GM12878 (cell line): ENCODE results near the gene ANXA5. TPM values are rescaled to one million over a fixed set of nuclear protein-coding genes. Genes with fewer than 3 reads are reported as not detected.

Experiments
- ATAC-seq: fragments of 200-7000 bp; cut with Tn5 transposase; 3 replicates; pipeline ENCODE4 v1.9.1; 2020; ENCODE audit warnings: mild to moderate bottlenecking, moderate library complexity
- BruUV-seq: library from RNA; stranded (reverse); fragments of 400-500 nt; replicated peaks from 2 replicates; lab custom pipeline; 2021; lab: Mats Ljungman, UMichigan
- CTCF ChIA-PET: fragments of 300-600 bp; sonication (Branson Sonifier 250); formaldehyde crosslinking; extraction: SDS; loops from one replicate; lab custom pipeline; 2021; ENCODE audit warnings: inconsistent platforms; lab: Yijun Ruan, JAX
- POLR2A ChIA-PET: fragments of 350-600 bp; formaldehyde crosslinking; extraction: SDS; loops from one replicate; lab custom pipeline; 2021; ENCODE audit warnings: inconsistent platforms; lab: Charles Lee
- RAD21 ChIA-PET: fragments of 300-600 bp; sonication (Branson Sonifier 250); formaldehyde crosslinking; loops from one replicate; lab custom pipeline; 2023; ENCODE audit warnings: antibody characterized with exemption; ENCODE audit not compliant: unreplicated experiment; lab: Charles Lee
- SMC1A ChIA-PET: fragments of 300-600 bp; sonication (Branson Sonifier 250); formaldehyde crosslinking; loops from one replicate; lab custom pipeline; 2023; ENCODE audit not compliant: unreplicated experiment, uncharacterized antibody; lab: Charles Lee
- DNase-seq: peaks from one replicate; pipeline ENCODE4 v3.0.0-alpha.2; 2011; ENCODE audit warnings: low read depth, low spot score
- FAIRE-seq: peaks from 3 replicates; lab custom pipeline; 2011; peaks lifted over from hg19 to GRCh38; lab: Jason Lieb, UNC
- H2AFZ ChIP-seq: 2 replicates; pipeline ENCODE4 v1.6.0; 2011; ENCODE audit warnings: low read depth, low read length, control low read depth; ENCODE audit not compliant: control insufficient read depth
- H3K27ac ChIP-seq: 2 replicates; pipeline ENCODE4 v1.5.1; 2011; ENCODE audit warnings: control low read depth; ENCODE audit not compliant: control insufficient read depth, insufficient read depth
- H3K27me3 ChIP-seq, 2 experiments: replicated peaks in 1 of 2; 2 replicates each; pipeline versions ENCODE4 v1.6.0 to v1.6.1; 2011; ENCODE audit warnings: low read length in 1 of 2; ENCODE audit not compliant: control insufficient read depth in 2 of 2, insufficient read depth in 2 of 2
- H3K36me3 ChIP-seq, 2 experiments: 2 replicates each; pipeline ENCODE4 v1.5.1; 2011; ENCODE audit warnings: low read length in 1 of 2; ENCODE audit not compliant: control insufficient read depth in 2 of 2, insufficient read depth in 2 of 2
- H3K4me1 ChIP-seq: 2 replicates; pipeline ENCODE4 v1.6.1; 2011; ENCODE audit warnings: mild to moderate bottlenecking, low read length, moderate library complexity, mixed read lengths; ENCODE audit not compliant: control insufficient read depth, insufficient read depth
- H3K4me2 ChIP-seq: 2 replicates; pipeline ENCODE4 v1.6.0; 2011; ENCODE audit warnings: control low read depth; ENCODE audit not compliant: control insufficient read depth, insufficient read depth
- H3K4me3 ChIP-seq: fragments of 200-600 bp; sonication (generic); 2 replicates; pipeline ENCODE4 v1.5.1; 2016
- H3K79me2 ChIP-seq: 2 replicates; pipeline ENCODE4 v1.6.0; 2011; ENCODE audit warnings: low read length; ENCODE audit not compliant: control insufficient read depth, insufficient read depth
- H3K9ac ChIP-seq: 2 replicates; pipeline ENCODE4 v1.8.0; 2011; ENCODE audit warnings: low read length, control low read depth, mixed read lengths; ENCODE audit not compliant: control insufficient read depth, insufficient read depth
- H3K9me3 ChIP-seq: replicated peaks from 3 replicates; pipeline ENCODE4 v1.5.1; 2011; ENCODE audit warnings: mild to moderate bottlenecking, low read length; ENCODE audit not compliant: control insufficient read depth, insufficient read depth
- H4K20me1 ChIP-seq: 2 replicates; pipeline ENCODE4 v1.6.0; 2011; ENCODE audit not compliant: control insufficient read depth, insufficient read depth
- BACH1 ChIP-seq: fragments of 450-650 bp; IDR thresholded peaks from 2 replicates; pipeline ENCODE4 v1.6.1; 2017; ENCODE audit warnings: mild to moderate bottlenecking, borderline replicate concordance
- CBFB ChIP-seq: IDR thresholded peaks from 2 replicates; pipeline ENCODE4 v1.6.1; 2016; ENCODE audit warnings: antibody characterized with exemption, low read depth
- CREM ChIP-seq: IDR thresholded peaks from 2 replicates; pipeline ENCODE4 v1.6.1; 2014; ENCODE audit warnings: antibody characterized with exemption, low read depth
- EGR1 ChIP-seq, 2 experiments: IDR thresholded peaks; 1 replicate in 1 of 2; 2 replicates in 1 of 2; pipeline ENCODE4 v1.6.1; 2011 to 2012; ENCODE audit warnings: low read depth in 2 of 2, low read length in 2 of 2, borderline replicate concordance in 1 of 2, mild to moderate bottlenecking in 1 of 2, moderate library complexity in 1 of 2
- FOXK2 ChIP-seq: fragments of 450-650 bp; IDR thresholded peaks from 2 replicates; pipeline ENCODE4 v1.6.1; 2017; ENCODE audit warnings: mild to moderate bottlenecking, moderate library complexity
- NFYA ChIP-seq: IDR thresholded peaks from 2 replicates; pipeline ENCODE4 v1.6.1; 2011; ENCODE audit warnings: low read depth, mild to moderate bottlenecking, low read length, improper control_type of control experiment, borderline replicate concordance
- PAX8 ChIP-seq: fragments of 450-650 bp; IDR thresholded peaks from 2 replicates; pipeline ENCODE4 v1.6.1; 2017; ENCODE audit warnings: mild to moderate bottlenecking, moderate library complexity
- PKNOX1 ChIP-seq: fragments of 450-650 bp; IDR thresholded peaks from 2 replicates; pipeline ENCODE4 v1.6.1; 2016; ENCODE audit warnings: mild to moderate bottlenecking
- RBBP5 ChIP-seq: fragments of 200-600 bp; sonication (generic); conservative IDR thresholded peaks from 2 replicates; pipeline ENCODE4 v1.6.1; 2016
- SREBF1 ChIP-seq: IDR thresholded peaks from 2 replicates; pipeline ENCODE4 v1.6.1; 2012; ENCODE audit warnings: mild to moderate bottlenecking, low read length
- SRF ChIP-seq, 2 experiments: IDR thresholded peaks; 2 replicates each; pipeline ENCODE4 v1.6.1; 2011; ENCODE audit warnings: low read depth in 2 of 2, low read length in 2 of 2, mild to moderate bottlenecking in 1 of 2, moderate library complexity in 1 of 2
- SUPT20H ChIP-seq: IDR thresholded peaks from 2 replicates; pipeline ENCODE4 v1.6.1; 2011; ENCODE audit warnings: low read depth, mild to moderate bottlenecking, low read length, moderate library complexity, borderline replicate concordance; ENCODE audit not compliant: control insufficient read depth
- TBL1XR1 ChIP-seq: IDR thresholded peaks from 2 replicates; pipeline ENCODE4 v1.6.1; 2012; ENCODE audit warnings: low read depth, low read length, improper control_type of control experiment
- YBX1 ChIP-seq: fragments of 450-650 bp; IDR thresholded peaks from 2 replicates; pipeline ENCODE4 v1.6.1; 2016; ENCODE audit warnings: antibody characterized with exemption
- ZBTB33 ChIP-seq: fragments of 450-650 bp; IDR thresholded peaks from 2 replicates; pipeline ENCODE4 v1.6.1; 2017; ENCODE audit warnings: mild to moderate bottlenecking
- WGBS: methylation state at CpG from one replicate; pipeline ENCODE4 v1.1.6; 2016; ENCODE audit warnings: low lambda C conversion rate; ENCODE audit not compliant: insufficient replicate concordance, insufficient coverage; ENCODE audit errors: missing lambda C conversion rate; 5-methylcytosine and 5-hydroxymethylcytosine counted together
- in situ Hi-C: fragments of 300-500 bp; cut with MboI; formaldehyde crosslinking; loops from 9 replicates; pipeline ENCODE4 v1.14.3; 2018; ENCODE audit warnings: mixed read lengths
- intact Hi-C: fragments of 100-400 bp; cut with micrococcal nuclease; formaldehyde crosslinking; loops from one replicate; pipeline ENCODE4 v1.14.2; 2022; ENCODE audit not compliant: unreplicated experiment
- polyA plus RNA-seq, 11 experiments: library from polyadenylated mRNA; depleted of rRNA in 4 of 11; unstranded in 6 of 11; stranded (reverse) in 5 of 11; fragments of >200 nt; fragmentation: Nextera tagmentation in 4 of 11; fragmentation: Illumina TruSeq in 1 of 11; extraction: Ambion mirVana in 4 of 11; extraction: Trizol in 1 of 11; gene quantifications; 1 replicate in 1 of 11; 2 replicates in 10 of 11; pipeline versions ENCODE4 v1.2.1 to v1.2.3, GENCODE V29; 2011 to 2016; ENCODE audit warnings: inconsistent platforms in 2 of 11, missing spikeins in 2 of 11, low read depth in 1 of 11
- total RNA-seq, 4 experiments: library from RNA; depleted of rRNA in 3 of 4; stranded (reverse); fragments of >200 nt in 3 of 4; fragmentation: Illumina TruSeq in 1 of 4; extraction: Trizol in 1 of 4; gene quantifications; 2 replicates each; pipeline versions ENCODE4 v1.2.1 to v1.2.3, GENCODE V29; 2013 to 2021

ANXA5 gene
- total and polyA plus RNA-seq, 10 of the 15 experiments (the other 5 are each of a cell fraction or from before 2014, with no cell fraction given), result 101 to 249 (median 169) TPM

- Histone ChIP-seq H3K9ac (no peak overlapping the region), H4K20me1 (peaks cover 4% of the 10 kb centered on the region; the same call in 1 of the 2 replicates), H3K4me1 (no peaks in the 10 kb centered on the region; the same call in 1 of the 2 replicates), H2AFZ (no peak overlapping the region), H3K27me3 (no peaks in the 10 kb centered on the region)
- WGBS, result 97% methylated on average over 6 of the region's 6 CpGs
- TF ChIP-seq SRF (IDR thresholded peaks at IDR 0.05; ENCODE audit: low read depth in 2 of 2, low read length in 2 of 2) (no peak), BACH1 (no peak), PAX8 (no peak), EGR1 (IDR thresholded peaks at IDR 0.05; ENCODE audit: borderline replicate concordance in 1 of 2, low read depth in 2 of 2, low read length in 2 of 2) (no peak), YBX1 (no peak)
- TF ChIP-seq, all 136 proteins: peak for 0
- Histone ChIP-seq H3K4me3 (no peak overlapping the region), H3K79me2 (peaks cover 15% of the 10 kb centered on the region), H3K36me3 (peaks cover 7 to 15% of the 10 kb centered on the region in 2 experiments), H3K27ac (no peak overlapping the region), H3K4me2 (no peak overlapping the region), H3K9me3 (no peaks in the 10 kb centered on the region)
- ATAC-seq (no peak), DNase-seq (no peak), FAIRE-seq (no peak)
- in situ Hi-C loops, result no loop called here
- RAD21 ChIA-PET, result no interaction called here
- POLR2A ChIA-PET, result interaction anchor here (0.9 kb wide), 1 partner anchor 11 kb away, joined by 3 read pairs; no protein-coding TSS in a partner anchor
- SMC1A ChIA-PET, result interaction anchor here (1.2 to 1.6 kb wide), 3 partner anchors 14 to 77 kb away, joined by 3 read pairs; no protein-coding TSS in a partner anchor
- intact Hi-C loops, result no loop called here
- BruUV-seq, result no TSS peak
- CTCF ChIA-PET, result no interaction called here
Observed at GRCh38 chr4:121686255-121686654, 10.5 kb downstream of the ANXA5 start.

- ChIA-PET RAD21 (no interaction called here), SMC1A (interaction anchor here (1.3 to 1.5 kb wide), 3 partner anchors 40 to 78 kb away, joined by 3 to 4 read pairs (median 3); no protein-coding TSS in a partner anchor), POLR2A (interaction anchor here (0.8 kb wide), 1 partner anchor 12 kb away, joined by 3 read pairs; the partner anchor contains the start of gene ANXA5), CTCF (interaction anchor here (1.4 to 1.7 kb wide), 2 partner anchors 9 to 29 kb away, joined by 5 to 6 read pairs; no protein-coding TSS in a partner anchor)
- BruUV-seq, result no TSS peak
- intact Hi-C loops (no loop called here), in situ Hi-C loops (no loop called here)
- Histone ChIP-seq H3K36me3 (peaks cover 7 to 22% of the 10 kb centered on the region in 2 experiments), H3K27me3 (no peaks in the 10 kb centered on the region), H3K4me2 (no peak overlapping the region), H3K79me2 (peaks cover 12% of the 10 kb centered on the region), H3K9me3 (no peaks in the 10 kb centered on the region), H3K4me3 (no peak overlapping the region), H2AFZ (no peak overlapping the region), H3K4me1 (no peaks in the 10 kb centered on the region; the same call in 1 of the 2 replicates), H3K27ac (no peak overlapping the region), H4K20me1 (peaks cover 4% of the 10 kb centered on the region; the same call in 1 of the 2 replicates), H3K9ac (no peak overlapping the region)
- no peak for TF ChIP-seq FOXK2
- TF ChIP-seq SUPT20H, result no peak
- no peak for TF ChIP-seq TBL1XR1
- no peak for TF ChIP-seq PKNOX1
- TF ChIP-seq ZBTB33, result no peak
- no peak for TF ChIP-seq SREBF1
- no peak for TF ChIP-seq NFYA
- TF ChIP-seq CBFB, result no peak
- no peak for TF ChIP-seq RBBP5
- TF ChIP-seq CREM, result no peak
- ATAC-seq (no peak), FAIRE-seq (no peak), DNase-seq (no peak)
- WGBS, result 86% methylated on average over 2 of the region's 2 CpGs
Observed at GRCh38 chr4:121685257-121685656, 11.5 kb downstream of the ANXA5 start.
